Stimulated activated CD8-positive, alpha-beta memory T cell treated with anti-CD3 and anti-CD28 coated beads, Interleukin-12 subunit alpha, Interleukin-12 subunit beta, amount 100 ng/mL, for 4 hours (primary cell): ENCODE data around the gene RFNG.

ENCODE experiments used
- DNase-seq: peaks from one replicate; pipeline ENCODE4 v3.0.0-alpha.2; 2020; ENCODE audit warnings: low read depth

Gene RFNG

DNA sequence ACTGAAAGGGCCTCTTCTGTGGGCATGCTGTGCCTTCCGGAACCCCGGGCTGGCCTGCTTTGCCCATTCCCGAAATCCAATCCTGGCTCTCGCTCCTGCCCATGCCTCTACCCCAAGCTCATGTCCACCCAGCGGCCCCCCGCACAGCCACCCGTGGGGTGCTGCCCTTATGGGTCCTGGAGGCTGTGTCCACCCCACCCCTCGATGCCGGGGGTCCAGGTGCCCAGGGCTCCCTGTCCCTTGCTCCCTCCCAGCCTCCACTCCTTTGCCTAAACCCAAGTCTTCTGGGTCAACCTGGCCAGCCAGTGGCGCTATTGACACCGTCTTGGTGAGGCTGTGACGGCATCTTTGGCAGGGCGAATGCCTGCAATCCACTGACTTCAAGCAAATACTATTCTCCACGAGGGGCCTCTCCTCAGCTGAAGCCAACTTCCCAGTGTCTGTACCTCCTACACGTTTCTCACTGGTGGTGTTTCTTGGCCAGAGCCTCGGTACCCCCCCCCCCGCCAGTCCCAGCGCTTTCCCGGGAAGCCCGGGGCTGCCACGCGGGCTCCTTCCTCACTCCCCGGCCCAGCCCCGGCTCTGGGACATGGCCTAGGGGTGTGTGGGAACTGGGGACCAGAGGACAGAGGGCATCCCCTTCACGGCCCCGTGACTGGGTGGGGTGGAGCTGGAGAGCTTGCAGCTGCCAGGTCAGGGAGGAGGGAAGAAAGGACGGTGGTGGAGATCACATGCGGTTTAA lies 26.2 kb upstream of the RFNG start:
- no peak for DNase-seq

DNA sequence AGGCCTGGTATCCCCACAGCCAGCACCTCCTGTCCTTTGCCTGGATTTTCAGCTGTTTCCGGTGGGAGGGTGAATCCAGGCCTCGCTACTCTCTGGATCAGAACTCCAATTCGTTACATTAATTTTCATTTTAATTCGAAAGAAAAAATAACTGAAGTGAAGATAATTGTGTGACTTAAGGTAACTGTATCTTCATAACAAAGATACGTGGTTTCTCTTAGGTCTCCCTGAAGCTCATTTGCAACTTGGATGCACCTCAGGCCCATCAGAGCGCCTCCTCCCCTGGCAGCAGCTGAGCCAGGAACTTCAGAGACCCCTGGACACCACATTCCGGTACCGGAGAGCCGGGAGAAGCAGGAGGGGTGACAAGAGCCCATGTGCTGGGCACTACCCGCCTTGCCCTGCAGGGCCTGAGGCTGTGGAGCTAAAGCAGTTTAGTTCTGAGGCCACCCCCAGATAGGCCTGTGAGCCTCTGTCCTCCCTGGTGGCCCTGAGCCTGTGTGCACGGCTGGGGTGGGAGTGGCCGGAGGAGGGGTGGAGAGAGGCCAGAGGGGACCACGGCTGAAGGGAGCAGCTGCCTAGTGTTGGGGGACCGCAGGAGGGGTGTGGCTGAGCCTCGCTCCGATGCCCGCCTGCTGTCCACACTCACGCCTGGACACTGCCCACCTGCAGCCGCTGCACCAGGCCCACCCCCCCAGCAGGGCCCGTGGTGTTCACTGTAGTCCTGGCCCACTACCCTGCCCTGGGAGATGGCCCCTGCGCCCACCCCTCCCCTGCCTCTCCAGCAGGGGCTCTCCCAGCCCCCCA lies 25.4 kb upstream of the RFNG start:
- DNase-seq, result no peak

DNA sequence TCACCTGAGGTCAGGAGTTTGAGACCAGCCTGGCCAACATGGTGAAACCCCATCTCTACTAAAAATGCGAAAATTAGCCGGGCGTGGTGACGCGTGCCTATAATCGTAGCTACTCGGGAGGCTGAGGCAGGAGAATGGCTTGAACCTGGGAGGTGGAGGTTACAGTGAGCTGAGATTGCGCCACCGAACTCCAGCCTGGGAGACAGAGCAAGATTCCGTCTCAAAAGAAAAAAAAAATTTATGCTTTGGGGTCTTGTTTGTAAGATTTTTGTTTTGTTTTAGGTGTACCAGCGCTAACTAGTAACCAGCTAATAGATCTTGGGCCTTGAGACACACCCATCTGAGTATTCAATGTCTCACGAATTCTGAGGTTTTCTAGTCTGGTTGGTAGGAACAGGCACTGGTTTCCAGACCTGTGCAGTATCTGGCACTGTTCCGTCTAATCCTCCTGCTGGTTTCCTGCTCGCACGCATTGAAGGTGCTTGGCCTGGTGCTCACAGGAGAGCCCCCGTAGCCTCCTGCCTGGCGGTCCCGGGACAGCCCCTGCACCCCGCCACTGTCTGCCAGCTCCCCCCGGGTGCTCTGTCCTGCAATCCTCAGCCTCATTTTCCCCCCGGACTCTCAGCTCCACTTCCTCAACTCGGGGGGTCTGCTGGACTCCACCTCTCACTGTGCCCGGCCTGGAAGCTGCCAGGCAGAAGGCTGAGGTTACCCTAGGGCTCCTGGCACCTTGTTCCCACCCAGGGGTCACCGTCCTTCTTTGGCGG lies 24.6 kb upstream of the RFNG start:
- no peak for DNase-seq

DNA sequence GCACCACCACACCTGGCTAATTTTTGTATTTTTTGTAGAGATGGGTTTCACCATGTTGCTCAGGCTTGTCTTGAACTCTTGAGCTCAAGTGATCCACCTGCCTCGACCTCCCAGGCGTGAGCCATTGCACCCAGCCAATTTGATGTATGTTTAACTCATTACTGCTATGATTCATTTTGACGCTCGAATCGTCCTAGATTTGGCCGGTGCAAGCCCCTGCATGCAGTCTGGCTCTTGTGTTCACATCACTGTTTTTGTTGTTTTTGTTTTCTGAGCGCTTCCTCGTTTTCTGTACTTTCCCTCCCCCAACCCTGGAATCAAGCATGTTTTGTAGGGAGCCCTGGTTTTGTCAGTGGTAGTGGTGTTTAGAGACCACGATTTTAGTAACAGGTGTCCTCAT lies 21.8 kb upstream of the RFNG start:
- no peak for DNase-seq

DNA sequence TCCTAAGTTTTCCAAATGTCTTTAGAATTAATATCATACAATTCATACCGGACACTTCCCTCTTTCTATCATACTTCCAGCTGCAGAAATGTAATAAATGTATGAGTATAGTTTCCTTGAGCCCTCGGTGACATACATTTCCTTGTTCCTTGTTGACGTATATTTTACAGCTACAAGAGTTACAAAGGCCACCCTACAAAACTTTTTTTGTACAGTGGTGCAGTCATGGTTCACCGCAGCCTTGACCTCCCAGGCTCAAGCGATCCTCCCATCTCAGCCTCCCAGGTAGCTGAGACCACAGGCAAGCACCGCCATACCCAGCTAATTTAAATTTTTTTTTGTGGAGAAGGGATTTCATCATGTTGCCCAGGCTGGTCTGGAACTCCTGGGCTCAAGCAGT lies 21.2 kb upstream of the RFNG start:
- no peak for DNase-seq

DNA sequence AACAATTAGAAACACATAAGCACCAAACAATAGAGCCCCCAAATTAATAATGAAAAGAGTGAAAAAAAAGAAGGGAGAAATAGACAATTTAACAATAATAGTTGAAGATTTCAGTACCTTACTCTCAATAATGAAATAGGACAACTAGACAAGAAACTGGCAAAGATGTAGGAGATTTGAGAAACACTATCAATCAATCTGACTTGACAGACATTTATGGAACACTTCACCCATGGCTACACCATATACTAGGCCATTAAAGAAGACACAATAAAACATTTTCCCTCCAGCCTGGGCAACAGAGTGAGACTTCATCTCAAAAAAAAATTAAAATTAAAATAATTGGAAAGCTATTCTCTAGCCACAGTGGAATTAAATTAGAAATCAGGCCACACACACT lies 19.0 kb upstream of the RFNG start:
- DNase-seq, result no peak

DNA sequence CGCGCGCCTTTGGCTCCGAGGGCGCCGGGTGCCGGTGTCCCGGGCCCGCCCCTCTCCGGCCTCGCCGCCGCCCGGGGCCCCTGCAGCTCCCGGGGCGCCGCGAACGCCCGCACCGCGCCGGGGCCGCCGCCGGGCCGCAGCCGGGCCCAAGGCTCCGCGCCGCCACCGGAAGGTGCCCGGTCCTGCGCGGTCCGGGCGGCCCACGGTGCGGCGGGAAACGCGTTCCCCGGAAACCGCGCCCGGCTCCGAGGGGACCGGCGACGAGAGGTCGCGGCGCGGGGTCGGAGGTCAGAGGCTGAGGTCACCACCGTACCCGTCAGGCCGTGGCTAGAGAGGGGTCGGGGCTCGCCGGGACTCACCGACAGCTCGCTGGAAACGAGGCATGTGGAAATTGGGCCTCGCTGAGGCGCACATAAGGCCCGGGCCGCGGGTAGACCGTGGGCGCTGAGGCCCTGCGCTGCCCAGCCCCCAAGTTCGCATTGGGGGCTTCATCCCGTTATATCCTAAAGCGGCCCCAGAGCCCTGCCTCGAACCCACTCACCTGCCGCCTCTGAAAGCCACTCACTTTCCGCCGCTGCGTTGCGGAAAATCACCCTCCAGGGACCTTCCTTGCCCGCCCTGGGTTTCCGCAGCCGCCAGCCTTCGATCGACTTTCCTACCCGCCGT lies 14.2 kb upstream of the RFNG start, which contains the start of gene DUS1L:
TSS of gene DUS1L (minus strand) at position 167 of the 666 bp plus-strand sequence. CDS start 745 bp downstream, outside the sequence.
- peak; percentile 48 for DNase-seq

DNA sequence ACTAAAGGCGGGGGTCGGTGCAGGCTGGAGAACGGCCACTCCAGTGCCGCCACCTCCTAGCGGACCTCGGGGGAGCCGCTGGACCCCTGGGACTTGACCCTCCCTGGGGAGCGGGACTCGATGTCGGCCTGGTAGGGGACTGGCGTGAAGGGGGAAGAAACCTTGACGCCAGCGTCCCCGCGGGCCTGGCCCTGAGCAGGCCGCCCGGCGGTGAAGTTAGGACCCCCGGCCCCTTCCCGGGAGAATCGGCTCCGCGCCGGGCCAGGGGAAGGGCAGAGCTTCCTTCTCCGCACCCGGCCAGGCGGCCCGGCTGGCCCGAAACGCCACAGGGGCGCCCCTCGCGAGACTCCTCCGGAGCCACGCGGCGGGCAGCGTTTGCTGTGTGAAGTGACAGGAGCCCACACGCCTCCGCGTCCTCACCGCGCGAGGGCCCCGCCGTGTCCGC lies 13.6 kb upstream of the RFNG start:
- peak; percentile 31 for DNase-seq

DNA sequence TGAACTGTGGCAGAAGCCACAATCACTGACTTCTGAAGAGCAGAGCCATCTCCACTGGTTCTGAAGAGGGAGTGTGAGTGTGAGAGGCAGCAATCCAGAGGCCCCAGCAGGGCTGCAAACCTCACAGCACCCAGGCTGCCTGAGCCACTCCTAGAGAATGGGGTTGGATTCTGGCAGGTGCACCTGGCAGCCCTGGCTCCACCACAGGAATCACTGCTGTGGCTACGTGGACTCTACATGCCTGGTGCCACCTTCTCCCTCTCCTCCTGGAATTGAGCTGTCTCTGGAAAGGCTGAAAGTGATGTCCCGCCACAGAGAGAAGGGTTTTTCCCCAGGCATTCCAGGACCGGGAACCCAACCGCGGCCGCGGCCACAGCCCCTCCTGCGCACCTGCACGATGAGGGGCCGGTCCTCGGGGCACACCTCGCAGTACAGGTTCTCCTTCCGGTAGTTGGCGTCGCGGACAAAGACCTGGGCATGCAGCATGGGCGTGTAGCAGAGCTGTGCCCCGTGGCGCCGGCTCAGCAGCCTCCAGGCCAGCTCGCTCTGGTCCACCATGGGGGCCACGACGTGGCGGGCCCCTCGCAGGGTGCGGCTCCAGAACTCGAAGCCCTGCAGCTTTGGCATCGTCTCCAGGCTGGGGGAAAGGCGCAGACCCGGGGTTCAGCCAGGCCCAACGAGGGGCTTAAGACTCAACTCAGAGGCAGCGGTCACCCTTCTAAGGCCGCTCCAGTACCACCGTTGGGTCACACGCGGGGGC lies 13.0 kb upstream of the RFNG start:
- DNase-seq, result no peak

DNA sequence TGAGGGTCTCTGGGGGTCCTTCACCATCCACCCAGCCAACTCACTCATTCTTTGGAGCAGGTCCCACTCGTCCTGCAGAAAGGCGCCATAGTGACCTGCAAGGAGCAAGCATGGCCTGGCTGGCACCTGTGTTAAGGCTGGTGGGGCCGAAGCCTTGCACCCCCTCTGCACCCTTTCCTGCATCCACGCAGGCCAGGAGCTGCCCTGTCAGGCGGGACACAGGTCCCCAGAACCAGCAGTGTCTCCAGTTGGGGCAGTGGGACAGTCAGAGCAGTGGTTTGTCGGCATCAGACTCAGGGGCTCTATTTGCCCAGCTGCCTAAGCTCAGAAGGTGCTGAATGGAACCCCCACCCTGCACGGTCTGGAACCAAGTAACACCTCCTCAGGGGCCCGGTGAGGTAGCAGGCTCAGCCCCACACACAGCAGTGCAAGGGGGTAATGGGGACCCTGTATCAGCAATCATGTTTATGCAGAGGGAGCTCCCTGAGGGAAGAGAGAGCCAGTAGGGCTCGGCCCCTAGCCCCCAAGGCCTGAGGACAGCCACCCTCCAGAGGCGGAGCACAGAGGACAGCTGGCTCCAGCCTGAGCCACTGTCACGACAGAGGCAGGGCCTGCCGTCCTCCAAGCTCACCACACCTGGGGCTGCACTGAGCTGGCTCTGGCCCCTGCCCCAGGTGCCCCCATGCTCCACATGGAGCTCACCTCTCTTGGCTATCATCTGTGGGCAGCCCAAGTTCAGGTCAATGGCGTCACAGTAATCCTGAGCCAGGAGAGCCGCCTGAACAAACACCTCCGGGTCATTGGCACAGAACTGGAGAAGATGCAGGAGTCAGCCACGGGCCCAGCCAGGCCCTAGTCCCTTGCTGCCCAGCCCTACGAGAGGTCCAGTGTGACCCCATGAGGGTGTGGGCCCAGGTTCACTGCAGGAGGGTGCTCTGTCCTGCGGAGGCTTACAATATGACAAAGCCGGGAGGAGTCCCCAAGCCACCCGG lies 12.1 kb upstream of the RFNG start:
- DNase-seq, result no peak

DNA sequence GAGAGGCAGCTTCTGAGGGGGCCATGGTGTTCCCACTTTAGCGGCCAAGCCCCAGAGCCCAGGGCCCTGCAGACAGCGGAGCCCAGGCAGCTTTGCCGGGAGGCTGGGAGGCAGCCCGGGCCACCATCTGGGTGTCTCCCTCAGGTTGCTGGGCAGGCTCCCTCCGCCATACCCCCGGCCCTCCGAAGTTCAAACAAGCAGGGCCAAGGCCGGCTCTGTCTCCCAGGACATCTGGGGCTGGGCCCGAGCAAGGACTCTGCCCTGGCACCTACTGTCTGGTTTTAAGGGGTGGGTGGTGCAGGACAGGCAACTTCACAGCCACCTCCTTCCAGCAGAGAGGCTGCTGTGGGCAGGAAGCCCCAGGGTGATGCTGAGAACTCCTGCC lies 11.4 kb upstream of the RFNG start:
- no peak for DNase-seq

DNA sequence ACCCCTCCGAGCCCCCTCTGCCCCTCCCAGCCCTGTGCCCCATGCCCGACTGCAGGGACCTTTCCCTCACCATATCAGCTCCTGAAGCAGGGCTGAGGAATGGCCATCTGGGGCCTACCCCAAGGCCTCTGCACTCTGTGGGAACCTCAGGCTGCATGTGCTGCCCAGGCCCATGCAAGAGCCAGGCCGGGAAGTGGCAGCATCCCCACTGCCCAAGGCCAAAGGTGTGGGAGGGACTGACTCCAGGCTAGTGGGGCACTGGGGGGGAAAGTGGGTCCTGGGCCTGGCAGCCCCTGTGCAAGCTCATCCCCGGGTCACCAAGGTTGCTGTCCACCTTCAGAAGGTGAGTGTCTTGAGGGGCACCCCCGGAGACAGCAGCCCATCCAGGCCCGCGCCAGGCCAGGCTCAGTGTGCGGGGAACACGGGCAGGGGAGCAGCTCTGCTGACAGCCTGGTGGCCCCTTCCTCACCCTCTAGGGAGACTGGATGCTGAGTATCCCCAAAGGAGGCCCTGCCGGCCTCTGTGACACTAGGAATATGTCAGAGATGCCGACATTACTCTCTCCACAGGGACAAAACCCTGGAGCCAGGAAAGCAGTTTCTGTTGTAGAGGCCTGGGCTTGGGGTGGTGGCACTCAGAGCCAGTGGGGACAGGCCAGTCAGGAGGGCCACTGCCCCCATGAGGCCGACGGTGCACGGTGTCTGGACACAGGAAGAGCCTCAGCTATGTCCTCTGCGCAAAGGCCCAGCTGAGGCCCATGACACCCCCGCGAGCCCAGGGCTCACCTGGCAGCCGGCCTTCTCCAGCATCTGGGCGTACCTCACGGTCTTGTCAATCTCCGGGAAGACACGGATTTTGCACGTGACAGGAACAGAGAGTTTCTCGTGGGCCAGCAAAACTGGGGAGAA lies 10.7 kb upstream of the RFNG start:
- DNase-seq, result no peak

DNA sequence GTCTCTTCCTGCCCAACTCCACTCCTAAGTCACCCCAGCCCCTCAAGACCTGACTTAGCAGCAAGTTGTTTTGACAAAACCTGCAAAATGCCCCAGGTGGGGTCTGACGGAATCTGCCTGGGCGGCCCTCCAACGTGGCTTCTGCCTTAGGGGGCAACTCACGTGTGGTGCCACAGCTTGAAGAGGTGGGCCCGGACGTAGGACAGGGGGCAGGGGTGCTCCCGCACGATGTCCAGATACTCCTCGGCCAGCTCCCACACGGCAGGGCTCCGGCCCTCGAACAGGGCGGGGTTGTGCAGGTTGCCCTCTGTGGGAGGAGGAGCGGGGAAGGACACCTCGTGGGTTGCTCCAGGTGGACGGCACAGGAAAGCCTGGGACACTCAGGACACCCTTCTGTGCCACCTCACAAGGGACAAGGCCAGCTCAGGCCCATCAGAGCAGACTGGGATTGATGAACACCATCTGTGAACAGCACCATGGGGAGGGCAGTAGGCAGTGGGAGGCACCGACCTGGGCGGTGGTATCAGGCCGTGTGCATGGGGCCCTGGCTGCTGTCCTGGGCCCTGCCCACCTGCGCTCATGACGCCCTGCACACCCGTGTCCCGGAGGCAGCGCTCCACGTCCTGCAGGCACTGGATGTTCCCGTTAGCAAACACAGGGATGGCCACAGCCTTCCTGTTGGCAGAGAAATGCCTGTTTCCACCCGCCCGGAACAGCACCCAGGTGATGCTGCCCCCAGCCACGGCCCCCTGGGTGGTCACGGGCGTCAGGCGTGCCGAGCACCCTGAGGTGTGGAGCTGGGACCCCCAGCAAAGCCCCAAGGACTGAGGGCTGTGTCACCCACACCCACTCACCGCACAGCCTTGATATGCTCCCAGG lies 9.7 kb upstream of the RFNG start:
- no peak for DNase-seq

DNA sequence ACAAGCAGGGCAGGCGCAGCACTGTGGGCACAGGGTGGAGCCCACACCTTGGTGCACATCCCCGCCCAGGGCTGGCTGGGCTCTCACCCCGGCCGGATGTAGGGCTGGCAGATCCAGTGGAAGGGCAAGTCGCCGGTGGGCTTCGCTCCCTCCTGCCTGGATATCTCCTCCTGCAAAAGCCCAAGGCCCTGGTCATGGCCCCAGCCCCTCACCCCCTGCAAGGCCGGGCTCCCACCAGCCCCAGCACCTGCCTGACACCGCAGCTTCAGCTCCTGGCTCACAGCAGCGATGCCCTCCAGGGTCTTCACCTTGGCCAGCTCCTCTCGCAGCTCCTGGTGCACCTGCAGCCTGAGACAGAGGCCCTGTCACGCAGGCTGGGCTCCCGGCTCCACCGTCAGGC lies 9.0 kb upstream of the RFNG start:
- DNase-seq, result no peak

DNA sequence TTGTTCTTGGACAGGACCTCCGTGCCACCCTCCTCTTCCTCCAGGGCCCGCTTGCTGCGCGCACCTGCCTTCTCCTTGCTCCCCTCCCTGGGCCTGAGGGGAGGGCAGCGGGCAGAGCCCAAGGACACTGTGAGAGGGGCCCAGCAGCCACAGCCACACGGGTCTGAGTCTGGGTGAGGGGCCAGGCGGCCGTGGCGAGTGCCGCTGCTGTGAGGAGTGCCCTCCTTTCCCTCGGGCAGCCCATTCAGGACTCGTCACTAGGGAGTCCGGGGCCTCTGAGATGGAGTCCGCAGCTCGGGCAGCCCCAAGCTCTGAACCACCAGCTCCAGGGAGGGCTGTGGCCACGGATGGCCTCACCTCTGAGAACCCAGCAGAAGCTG lies 8.4 kb upstream of the RFNG start:
- no peak for DNase-seq

DNA sequence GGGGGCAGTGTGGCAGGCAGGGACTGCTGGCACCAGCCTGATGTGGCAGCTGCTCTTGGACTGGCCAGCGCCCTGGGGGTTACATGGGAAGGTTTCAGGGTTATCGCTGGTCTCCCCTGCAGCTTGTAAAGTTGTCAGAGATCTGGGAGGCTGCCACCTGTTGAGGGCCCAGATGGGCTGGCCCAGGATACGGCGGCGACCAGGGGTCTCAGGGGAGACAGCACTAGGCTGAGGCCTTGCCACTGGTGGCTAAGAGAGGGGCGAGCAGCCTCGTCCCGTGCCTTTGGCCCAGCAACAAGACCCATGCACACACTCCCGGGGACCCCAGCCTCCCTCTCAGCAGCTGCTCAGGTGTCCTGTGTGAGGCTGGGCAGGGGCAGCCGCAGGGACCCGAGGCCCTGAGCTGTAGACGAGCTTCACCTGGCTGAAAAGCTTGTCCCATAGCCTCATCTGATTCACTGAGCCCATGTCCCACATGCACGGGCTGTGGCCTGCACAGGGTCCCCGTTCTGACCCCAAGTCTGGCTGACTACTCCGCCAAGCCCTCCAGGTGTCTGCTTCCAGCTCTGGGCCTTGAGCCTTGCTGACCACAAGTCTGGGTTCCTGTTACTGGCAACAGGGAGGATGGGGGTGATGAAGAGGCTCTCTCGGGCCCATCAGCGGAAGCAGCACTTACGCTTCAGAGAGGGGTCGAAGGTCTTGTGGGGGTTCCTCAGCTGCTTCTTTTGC lies 7.8 kb upstream of the RFNG start:
- no peak for DNase-seq

DNA sequence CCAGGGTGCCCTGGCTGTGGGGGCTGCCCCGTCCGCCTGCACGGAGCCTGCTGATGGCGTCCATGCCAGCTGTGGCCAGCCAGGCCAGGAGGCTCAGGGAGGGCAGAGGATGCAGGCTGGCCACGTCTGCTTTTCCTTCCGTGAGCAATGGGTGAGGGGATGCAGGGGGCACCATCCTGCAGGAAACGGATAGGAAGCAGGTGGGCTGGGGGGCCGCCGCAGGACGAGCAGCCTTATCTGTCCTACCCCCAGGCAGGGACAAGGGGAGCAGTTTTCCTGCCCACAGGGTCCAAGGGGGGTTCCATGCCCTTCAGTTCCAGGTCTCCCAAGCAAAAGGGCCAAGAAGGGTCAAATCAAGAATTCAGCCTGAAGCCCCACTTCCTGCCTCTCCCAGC lies 7.2 kb upstream of the RFNG start:
- DNase-seq, result no peak
